Stimulated activated effector memory CD8-positive, alpha-beta T cell treated with anti-CD3 and anti-CD28 coated beads, Interleukin-12 subunit alpha, Interleukin-12 subunit beta, amount 100 ng/mL, for 72 hours (primary cell): ENCODE measurements around the gene TMEM132D.
A peak's percentile ranks its signal among the peaks of the same experiment; 100 is the strongest.

Experiments used
- ATAC-seq: fragments of 150-1000 bp; cut with Tn5 transposase; 2 replicates; pipeline ENCODE4 v1.10.0; 2021
- DNase-seq, 2 donors: peaks; one replicate each; pipeline ENCODE4 v3.0.0; 2021 to 2022; ENCODE audit warnings: low spot score in 2 of 2
- H3K27ac Mint-ChIP-seq: one replicate; pipeline ENCODE4 v1.8.0; 2022; ENCODE audit warnings: mild to moderate bottlenecking, mixed read lengths
- H3K36me3 Mint-ChIP-seq: one replicate; pipeline ENCODE4 v1.8.0; 2022; ENCODE audit warnings: mild to moderate bottlenecking, mixed read lengths
- H3K4me1 Mint-ChIP-seq: one replicate; pipeline ENCODE4 v1.8.0; 2022; ENCODE audit warnings: mixed read lengths
- H3K4me3 Mint-ChIP-seq: one replicate; pipeline ENCODE4 v1.8.0; 2022; ENCODE audit warnings: mild to moderate bottlenecking, mixed read lengths
- H3K9me3 Mint-ChIP-seq: one replicate; pipeline ENCODE4 v1.8.0; 2022; ENCODE audit warnings: mixed read lengths

Gene TMEM132D

DNA sequence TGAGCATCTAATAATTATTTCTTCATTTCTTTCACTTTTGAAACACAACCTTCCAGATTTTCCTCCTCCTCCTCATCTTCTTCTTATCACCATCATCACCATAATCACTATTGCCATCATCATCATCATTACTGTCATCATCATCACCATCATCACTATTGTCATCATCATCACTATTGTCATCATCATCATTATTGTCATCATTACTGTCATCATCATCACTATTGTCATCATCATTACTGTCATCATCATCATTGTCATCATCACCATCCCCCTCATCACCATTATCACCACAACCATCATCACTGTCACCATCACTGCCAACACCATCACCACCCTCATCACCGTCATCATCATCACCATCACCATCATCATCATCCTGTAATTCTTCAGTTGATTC, 400.0 kb downstream of the TMEM132D start:
- no peak overlapping the region for H3K27ac Mint-ChIP-seq
- H3K4me1 Mint-ChIP-seq = no peaks in the 10 kb centered on the region
- H3K36me3 Mint-ChIP-seq = no peaks in the 10 kb centered on the region
- no peak for ATAC-seq
- no peak for DNase-seq
- no peaks in the 10 kb centered on the region for H3K9me3 Mint-ChIP-seq
- no peak overlapping the region for H3K4me3 Mint-ChIP-seq

DNA sequence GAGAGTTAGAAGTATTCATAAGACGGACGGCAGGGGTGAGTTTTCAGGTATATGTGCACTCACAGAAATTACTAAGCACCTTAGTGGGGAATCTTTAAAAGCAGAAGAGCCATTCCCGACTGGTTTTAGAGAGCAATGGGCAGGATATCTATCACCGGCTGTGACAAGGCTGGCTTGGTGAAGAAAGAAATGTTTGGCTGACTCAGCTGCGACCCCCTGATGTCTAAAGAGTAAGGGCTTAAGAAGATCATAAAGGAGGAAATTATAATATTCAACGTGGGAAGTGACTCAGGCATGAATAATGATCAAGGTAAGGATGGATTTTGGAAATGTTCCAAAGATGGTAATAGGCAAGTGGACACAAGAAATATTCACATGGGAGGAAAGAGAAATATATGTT, 407.6 kb downstream of the TMEM132D start:
- H3K9me3 Mint-ChIP-seq = no peaks in the 10 kb centered on the region
- ATAC-seq = no peak
- H3K27ac Mint-ChIP-seq = no peak overlapping the region
- H3K4me1 Mint-ChIP-seq = no peaks in the 10 kb centered on the region
- H3K4me3 Mint-ChIP-seq = no peak overlapping the region
- no peaks in the 10 kb centered on the region for H3K36me3 Mint-ChIP-seq
- DNase-seq = no peak

DNA sequence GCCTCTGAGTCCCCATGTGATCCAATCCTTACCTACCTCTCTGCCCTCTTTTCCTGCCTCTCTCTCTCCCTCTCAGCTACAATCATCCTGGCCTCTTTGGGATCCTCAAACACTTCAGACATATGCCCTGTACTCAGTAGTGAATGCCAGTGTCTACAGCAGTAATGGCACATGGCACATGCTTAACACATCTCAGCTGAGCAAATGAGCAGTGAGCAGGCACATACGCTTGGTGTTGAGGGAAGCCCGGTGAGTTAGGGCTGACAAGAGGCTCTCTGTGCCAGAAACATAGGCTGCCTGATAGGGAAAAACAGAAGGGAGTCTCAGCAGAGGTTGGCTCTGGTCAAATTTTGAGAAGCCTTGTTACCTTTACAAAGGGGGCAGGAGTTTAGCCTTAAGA, 409.1 kb downstream of the TMEM132D start:
- H3K27ac Mint-ChIP-seq = no peak overlapping the region
- no peak for DNase-seq
- peaks cover 3% of the 10 kb centered on the region for H3K9me3 Mint-ChIP-seq
- no peak overlapping the region for H3K4me3 Mint-ChIP-seq
- H3K36me3 Mint-ChIP-seq = no peaks in the 10 kb centered on the region
- ATAC-seq = peak; percentile 39
- H3K4me1 Mint-ChIP-seq = no peaks in the 10 kb centered on the region

GRCh38 chr12:129494260-129494659, 409.6 kb downstream of the TMEM132D start:
- Mint-ChIP-seq H3K9me3 (peaks cover 3% of the 10 kb centered on the region), H3K4me1 (no peaks in the 10 kb centered on the region), H3K36me3 (no peaks in the 10 kb centered on the region), H3K4me3 (no peak overlapping the region), H3K27ac (no peak overlapping the region)
- no peak for ATAC-seq
- DNase-seq = no peak

DNA sequence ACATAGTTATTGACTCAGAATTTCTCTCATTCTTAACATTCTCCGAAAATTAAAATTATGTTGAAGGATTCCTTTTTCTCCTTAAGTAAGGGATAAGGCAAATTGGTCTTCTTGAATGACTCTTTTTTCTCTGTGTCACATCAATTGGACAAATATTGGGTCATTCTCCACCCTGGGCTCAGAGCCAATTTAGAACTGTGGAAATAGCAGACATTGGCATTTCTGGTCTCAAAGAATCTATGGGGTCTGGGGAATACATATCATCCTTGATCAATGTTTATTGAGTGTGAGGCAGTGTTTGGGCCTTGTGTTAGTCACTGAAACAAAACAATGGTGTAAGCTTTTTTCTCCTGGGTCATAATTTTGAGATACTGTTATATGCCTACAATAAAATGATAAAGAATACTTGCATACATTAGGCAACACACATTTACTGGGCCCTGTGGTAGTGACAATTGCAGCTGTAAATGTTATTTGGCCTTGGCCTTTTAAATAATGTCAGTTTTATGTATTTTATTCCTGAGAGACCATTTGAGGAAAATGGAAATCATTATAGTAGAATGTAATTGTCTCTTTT, 414.6 kb downstream of the TMEM132D start:
- Mint-ChIP-seq H3K4me1 (no peaks in the 10 kb centered on the region), H3K36me3 (no peaks in the 10 kb centered on the region), H3K4me3 (no peak overlapping the region), H3K27ac (no peak overlapping the region), H3K9me3 (peaks cover 3% of the 10 kb centered on the region)
- no peak for ATAC-seq
- DNase-seq = no peak

- Mint-ChIP-seq H3K27ac (no peak overlapping the region), H3K4me3 (no peak overlapping the region), H3K36me3 (no peaks in the 10 kb centered on the region), H3K9me3 (peaks cover 3% of the 10 kb centered on the region), H3K4me1 (no peaks in the 10 kb centered on the region)
- ATAC-seq (no peak), DNase-seq (no peak)
Observed at GRCh38 chr12:129486931-129487330, 416.9 kb downstream of the TMEM132D start.

- H3K27ac Mint-ChIP-seq = no peak overlapping the region
- no peak for ATAC-seq
Observed at GRCh38 chr12:129483111-129483893, 420.5 kb downstream of the TMEM132D start.

DNA sequence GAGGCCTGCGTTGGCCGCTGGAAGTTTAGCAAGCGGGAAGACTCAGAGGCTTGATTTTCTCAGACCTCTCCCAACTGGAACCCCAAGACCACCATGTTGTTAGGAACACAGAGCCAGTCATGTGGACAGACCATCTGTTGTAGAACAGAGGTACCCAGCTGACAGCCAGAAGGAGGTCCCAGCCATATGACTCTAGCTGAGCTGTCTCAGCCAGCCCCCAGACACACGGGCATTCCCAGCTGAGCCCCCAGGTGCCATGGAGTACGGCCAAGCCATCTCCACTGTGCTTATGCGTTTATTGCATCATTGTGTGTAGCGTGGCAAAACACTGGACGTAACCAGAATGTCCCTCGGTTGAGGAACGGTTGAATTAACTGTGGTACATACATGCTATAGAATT, 421.9 kb downstream of the TMEM132D start:
- Mint-ChIP-seq H3K27ac (no peak overlapping the region), H3K4me1 (no peaks in the 10 kb centered on the region), H3K36me3 (no peaks in the 10 kb centered on the region), H3K9me3 (peaks cover 3% of the 10 kb centered on the region), H3K4me3 (no peak overlapping the region)
- DNase-seq (no peak), ATAC-seq (no peak)

More at GRCh38 chr12:129483111-129483893, 420.5 kb downstream of the TMEM132D start:
- DNase-seq = no peak
- no peak overlapping the region for H3K4me3 Mint-ChIP-seq
- no peaks in the 10 kb centered on the region for H3K4me1 Mint-ChIP-seq
- H3K36me3 Mint-ChIP-seq = no peaks in the 10 kb centered on the region
- H3K9me3 Mint-ChIP-seq = peaks cover 3% of the 10 kb centered on the region

DNA sequence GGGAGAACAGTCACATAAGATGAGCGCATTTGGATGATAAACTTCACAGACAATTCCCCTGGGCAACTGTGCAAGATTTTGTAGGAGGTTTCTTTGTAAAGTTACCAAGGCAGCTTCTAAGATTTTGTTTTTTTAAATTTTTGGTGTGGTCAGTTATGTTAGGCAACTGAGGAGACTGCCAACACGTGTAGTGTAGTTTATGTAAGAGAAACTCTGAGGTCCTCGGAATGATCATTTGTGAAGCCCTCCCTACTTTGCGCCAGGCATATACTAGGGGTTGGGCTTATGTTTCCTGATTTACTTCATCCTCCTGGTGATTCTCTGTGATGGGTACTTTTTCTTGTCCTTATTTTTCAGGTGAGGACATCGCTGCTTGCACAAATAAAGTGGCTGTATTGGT, 433.6 kb downstream of the TMEM132D start:
- Mint-ChIP-seq H3K27ac (no peak overlapping the region), H3K4me3 (no peak overlapping the region), H3K36me3 (no peaks in the 10 kb centered on the region), H3K9me3 (no peaks in the 10 kb centered on the region), H3K4me1 (no peaks in the 10 kb centered on the region)
- DNase-seq = no peak
- no peak for ATAC-seq

GRCh38 chr12:129467726-129468125, 436.1 kb downstream of the TMEM132D start:
- no peaks in the 10 kb centered on the region for H3K4me1 Mint-ChIP-seq
- no peaks in the 10 kb centered on the region for H3K9me3 Mint-ChIP-seq
- H3K36me3 Mint-ChIP-seq = no peaks in the 10 kb centered on the region
- DNase-seq (no peak), ATAC-seq (no peak)
- no peak overlapping the region for H3K27ac Mint-ChIP-seq
- H3K4me3 Mint-ChIP-seq = no peak overlapping the region

GRCh38 chr12:129467289-129467688, 436.5 kb downstream of the TMEM132D start:
- no peak overlapping the region for H3K27ac Mint-ChIP-seq
- H3K4me1 Mint-ChIP-seq = no peaks in the 10 kb centered on the region
- no peaks in the 10 kb centered on the region for H3K36me3 Mint-ChIP-seq
- no peak overlapping the region for H3K4me3 Mint-ChIP-seq
- ATAC-seq = no peak
- no peaks in the 10 kb centered on the region for H3K9me3 Mint-ChIP-seq
- DNase-seq = no peak

DNA sequence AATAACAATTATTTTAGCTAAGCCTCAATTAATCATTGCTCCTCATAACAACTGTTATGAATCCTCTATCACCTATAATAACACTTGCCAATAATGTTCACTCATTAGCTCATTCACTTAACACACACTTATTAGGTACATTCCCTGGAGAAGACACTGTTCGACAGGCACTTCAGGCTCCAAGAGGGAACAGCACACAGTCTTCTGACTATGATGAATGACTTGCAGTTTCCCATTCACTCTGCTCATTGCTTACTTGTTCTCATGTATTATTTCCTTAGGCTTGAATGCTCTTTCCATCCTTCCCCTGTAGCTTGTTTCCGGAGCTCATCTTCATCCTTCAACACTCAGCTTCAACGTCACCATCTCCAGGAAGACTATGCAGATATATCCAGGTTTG, 437.3 kb downstream of the TMEM132D start:
- no peaks in the 10 kb centered on the region for H3K36me3 Mint-ChIP-seq
- H3K4me1 Mint-ChIP-seq = no peaks in the 10 kb centered on the region
- no peak overlapping the region for H3K27ac Mint-ChIP-seq
- no peak for DNase-seq
- peaks cover under 1% of the 10 kb centered on the region for H3K9me3 Mint-ChIP-seq
- H3K4me3 Mint-ChIP-seq = no peak overlapping the region
- no peak for ATAC-seq

DNA sequence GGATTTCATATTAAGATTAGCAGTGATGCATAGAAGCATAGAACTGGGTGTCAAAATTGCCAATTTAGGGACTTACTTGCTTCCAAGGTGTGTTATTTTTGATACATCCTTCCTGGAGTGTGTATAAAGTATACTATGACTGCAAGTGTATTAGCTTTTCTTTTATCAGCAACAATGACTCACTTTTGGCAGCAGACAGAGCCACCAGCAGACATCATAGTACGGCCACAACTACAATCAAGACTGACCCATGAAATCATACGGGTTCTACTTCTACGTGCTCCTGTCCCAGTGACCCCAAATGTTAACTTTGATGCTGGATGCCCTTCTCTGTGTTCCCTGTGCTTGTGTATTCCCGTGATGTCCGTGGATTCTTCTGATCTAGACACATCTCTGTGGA, 443.9 kb downstream of the TMEM132D start:
- ATAC-seq (no peak), DNase-seq (no peak)
- Mint-ChIP-seq H3K4me1 (no peaks in the 10 kb centered on the region), H3K36me3 (no peaks in the 10 kb centered on the region), H3K4me3 (no peak overlapping the region), H3K9me3 (peaks cover 5% of the 10 kb centered on the region), H3K27ac (no peak overlapping the region)

DNA sequence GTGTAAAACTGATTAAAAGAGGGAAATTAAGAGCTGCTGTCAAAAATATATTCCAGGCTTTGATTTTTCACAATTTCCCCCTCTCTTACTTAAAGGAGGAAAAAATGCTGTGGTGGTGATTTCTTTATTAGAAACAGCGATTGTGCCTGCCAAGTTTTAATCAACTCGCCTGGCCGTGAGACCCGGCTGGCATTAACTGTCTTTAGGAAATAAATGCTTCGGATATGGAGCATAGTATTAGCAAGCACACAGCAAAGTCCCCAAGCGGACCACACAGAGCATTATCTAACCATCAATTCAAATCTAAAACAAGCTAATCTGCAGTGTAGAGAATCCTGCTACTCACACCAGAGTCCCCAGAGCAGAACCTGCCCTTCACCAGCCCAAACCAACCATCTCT, 457.1 kb downstream of the TMEM132D start:
- no peak for ATAC-seq
- no peaks in the 10 kb centered on the region for H3K36me3 Mint-ChIP-seq
- no peak overlapping the region for H3K4me3 Mint-ChIP-seq
- H3K27ac Mint-ChIP-seq = no peak overlapping the region
- no peaks in the 10 kb centered on the region for H3K4me1 Mint-ChIP-seq
- no peak for DNase-seq
- H3K9me3 Mint-ChIP-seq = peaks cover 3% of the 10 kb centered on the region

- H3K36me3 Mint-ChIP-seq = no peaks in the 10 kb centered on the region
- DNase-seq = no peak
- H3K4me3 Mint-ChIP-seq = no peak overlapping the region
- no peak for ATAC-seq
- H3K9me3 Mint-ChIP-seq = peaks cover 3% of the 10 kb centered on the region
- no peaks in the 10 kb centered on the region for H3K4me1 Mint-ChIP-seq
- H3K27ac Mint-ChIP-seq = no peak overlapping the region
Observed at GRCh38 chr12:129440278-129440677, 463.5 kb downstream of the TMEM132D start.

DNA sequence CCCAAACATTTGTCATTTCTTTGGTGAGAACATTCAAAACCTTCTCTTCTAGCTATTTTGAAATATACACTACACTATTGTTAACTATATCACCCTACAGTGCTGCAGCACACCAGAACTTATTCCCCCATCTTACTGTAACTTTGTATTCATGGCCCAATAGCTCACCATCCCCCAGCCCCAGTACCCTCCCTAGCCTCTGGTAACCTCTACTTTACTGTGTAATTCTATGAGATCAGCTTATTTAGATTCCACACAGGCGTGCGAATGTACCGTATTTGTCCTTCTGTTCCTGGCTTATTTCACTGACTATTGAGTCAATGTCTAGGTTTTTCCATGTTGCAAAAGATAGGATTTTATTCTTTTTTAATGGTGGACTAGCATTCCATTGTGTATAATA, 469.0 kb downstream of the TMEM132D start:
- no peak for DNase-seq
- Mint-ChIP-seq H3K36me3 (no peaks in the 10 kb centered on the region), H3K9me3 (peaks cover 5% of the 10 kb centered on the region), H3K4me1 (no peaks in the 10 kb centered on the region), H3K4me3 (no peak overlapping the region), H3K27ac (no peak overlapping the region)
- no peak for ATAC-seq
